CD8-positive, alpha-beta memory T cell (primary cell): ENCODE data around the gene WDR44. TPM values are rescaled to one million over a fixed set of nuclear protein-coding genes. Genes with fewer than 3 reads are reported as not detected.
A peak's percentile ranks its signal among the peaks of the same experiment; 100 is the strongest.
"Not testable (repeated sequence)": the region's sequence is repeated elsewhere in the genome, so short reads cannot be mapped to it uniquely, and the experiment has no call there.

Experiments
- CTCF ChIA-PET: fragments of 350-600 bp; sonication (Branson Sonifier 250); formaldehyde crosslinking; loops from one replicate; lab custom pipeline; 2021; ENCODE audit warnings: antibody characterized with exemption; lab: Charles Lee
- POLR2A ChIA-PET: fragments of 350-600 bp; sonication (Branson Sonifier 250); formaldehyde crosslinking; loops from one replicate; lab custom pipeline; 2021; ENCODE audit warnings: antibody characterized with exemption; lab: Charles Lee
- DNase-seq, 5 donors: peaks; one replicate each; pipeline versions ENCODE4 v3.0.0 to v3.0.0-alpha.2; 2020 to 2022; ENCODE audit warnings: mixed read lengths in 1 of 5
- H3K27ac ChIP-seq: one replicate; pipeline ENCODE4 v1.7.0; 2013; ENCODE audit warnings: low read depth, mild to moderate bottlenecking, low read length, moderate library complexity
- H3K27me3 ChIP-seq: 2 replicates; pipeline ENCODE4 v1.7.0; 2013; ENCODE audit warnings: low read length, mild to moderate bottlenecking; ENCODE audit not compliant: insufficient read depth, poor library complexity, severe bottlenecking
- H3K36me3 ChIP-seq: 2 replicates; pipeline ENCODE4 v1.7.0; 2013; ENCODE audit warnings: mild to moderate bottlenecking, low read length, moderate library complexity; ENCODE audit not compliant: insufficient read depth
- H3K4me1 ChIP-seq: 2 replicates; pipeline ENCODE4 v1.7.0; 2013; ENCODE audit warnings: mild to moderate bottlenecking, low read length, moderate library complexity; ENCODE audit not compliant: insufficient read depth
- H3K4me3 ChIP-seq: 2 replicates; pipeline ENCODE4 v1.7.0; 2013; ENCODE audit warnings: mild to moderate bottlenecking, low read length
- H3K9me3 ChIP-seq: 2 replicates; pipeline ENCODE4 v1.7.0; 2013; ENCODE audit warnings: mild to moderate bottlenecking, low read length
- H3K27ac Mint-ChIP-seq, 8 donors: one replicate each; pipeline ENCODE4 v1.8.0; 2020 to 2021; ENCODE audit warnings: mixed read lengths in 8 of 8, mild to moderate bottlenecking in 6 of 8, inconsistent platforms in 3 of 8, moderate library complexity in 3 of 8
- H3K27me3 Mint-ChIP-seq, 2 donors: one replicate each; pipeline ENCODE4 v1.8.0; 2020 to 2021; ENCODE audit warnings: mixed read lengths in 2 of 2, mild to moderate bottlenecking in 1 of 2, moderate library complexity in 1 of 2
- H3K36me3 Mint-ChIP-seq, 3 donors: one replicate each; pipeline ENCODE4 v1.8.0; 2020 to 2021; ENCODE audit warnings: mixed read lengths in 3 of 3, inconsistent platforms in 1 of 3, mild to moderate bottlenecking in 1 of 3
- H3K4me1 Mint-ChIP-seq, 3 donors: one replicate each; pipeline ENCODE4 v1.8.0; 2020 to 2021; ENCODE audit warnings: mixed read lengths in 3 of 3, inconsistent platforms in 1 of 3, mild to moderate bottlenecking in 1 of 3
- H3K4me3 Mint-ChIP-seq, 7 donors: one replicate each; pipeline ENCODE4 v1.8.0; 2020 to 2021; ENCODE audit warnings: mixed read lengths in 7 of 7, mild to moderate bottlenecking in 6 of 7, moderate library complexity in 4 of 7, inconsistent platforms in 2 of 7
- H3K9me3 Mint-ChIP-seq, 5 donors: one replicate each; pipeline ENCODE4 v1.8.0; 2020 to 2022; ENCODE audit warnings: mixed read lengths in 5 of 5, mild to moderate bottlenecking in 3 of 5, moderate library complexity in 2 of 5, inconsistent platforms in 1 of 5
- polyA plus RNA-seq: library from polyadenylated mRNA; unstranded; fragments of 300-500 nt; fragmentation: Illumina TruSeq; gene quantifications from one replicate; pipeline ENCODE4 v1.2.3, GENCODE V29; 2021
- total RNA-seq, 2 experiments: library from RNA; stranded (reverse); gene quantifications; one replicate each; pipeline ENCODE4 v1.2.3, GENCODE V29; 2021

WDR44 gene
- total RNA-seq = 10 to 100 TPM; 12.1 to 12.4 TPM
- 9.3 TPM for polyA plus RNA-seq

GRCh38 chrX:118345464-118346257 is at the start of gene WDR44:
Gene WDR44, plus strand, starts transcription at chrX:118346106. Its CDS starts 398 bp downstream, at chrX:118346504.
- ChIA-PET CTCF (no interaction called here), POLR2A (interaction anchor here (0.7 to 1.1 kb wide), 2 partner anchors 26 to 150 kb away, joined by 3 read pairs; partner anchors contain the start of gene DOCK11)
- no peaks in the 10 kb centered on the region for H3K9me3 Mint-ChIP-seq

GRCh38 chrX:118305827-118306226 is 40.1 kb upstream of the WDR44 start:
- H3K4me3 ChIP-seq, H3K27me3 ChIP-seq, POLR2A ChIA-PET, H3K4me1 ChIP-seq, H3K4me1 Mint-ChIP-seq, H3K27ac Mint-ChIP-seq, CTCF ChIA-PET, H3K9me3 ChIP-seq, H3K4me3 Mint-ChIP-seq, DNase-seq, H3K36me3 ChIP-seq, H3K27me3 Mint-ChIP-seq, H3K36me3 Mint-ChIP-seq, H3K27ac ChIP-seq: not testable (repeated sequence)
- H3K9me3 Mint-ChIP-seq = peaks cover 8 to 30% (median 26%) of the 10 kb centered on the region in 5 donors

More at GRCh38 chrX:118345464-118346257, at the start of gene WDR44:
- peaks cover 0 to 12% (median 0%) of the 10 kb centered on the region in 3 donors for H3K36me3 Mint-ChIP-seq
- peak within 1 kb of the TSS; percentile 96 to 99 (median 98) for H3K27ac Mint-ChIP-seq
- DNase-seq = peak; percentile 86 to 96 (median 92)
- H3K27me3 Mint-ChIP-seq = peaks cover 0 to 9% of the 10 kb centered on the region in 2 donors
- peak within 1 kb of the TSS; percentile 97 to 100 (median 99) for H3K4me3 Mint-ChIP-seq
- Histone ChIP-seq H3K36me3 (no peaks in the 10 kb centered on the region), H3K4me1 (peaks cover 25% of the 10 kb centered on the region), H3K27me3 (no peaks in the 10 kb centered on the region), H3K27ac (peak within 1 kb of the TSS; percentile 88), H3K4me3 (peak within 1 kb of the TSS; percentile 87), H3K9me3 (no peaks in the 10 kb centered on the region)
- peaks cover 32 to 45% (median 41%) of the 10 kb centered on the region in 3 donors for H3K4me1 Mint-ChIP-seq

DNA sequence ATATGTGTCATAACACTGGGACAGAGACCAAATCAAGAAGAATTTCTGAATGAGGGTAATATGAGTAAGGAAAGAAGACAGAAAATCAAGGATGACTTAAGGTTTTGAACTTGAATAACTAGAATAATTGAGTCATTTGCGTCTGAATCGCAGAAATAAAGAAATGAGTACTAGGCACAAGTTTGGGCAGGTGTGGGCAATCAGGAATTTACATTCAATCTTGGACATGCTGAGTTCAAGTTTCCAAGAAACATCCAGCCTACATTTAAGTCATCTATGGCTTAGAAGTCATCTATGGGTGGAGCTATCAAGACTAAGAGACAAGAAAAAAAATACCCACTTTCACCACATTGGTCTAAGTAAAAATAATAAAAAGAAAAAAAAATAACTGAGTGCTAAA is 30.4 kb upstream of the WDR44 start:
- no peak overlapping the region for H3K27ac ChIP-seq
- H3K9me3 Mint-ChIP-seq = peaks cover 0 to 2% (median 0%) of the 10 kb centered on the region in 5 donors
- ChIA-PET CTCF (no interaction called here), POLR2A (no interaction called here)
- no peak for DNase-seq
- peaks cover 6 to 23% of the 10 kb centered on the region in 2 donors for H3K27me3 Mint-ChIP-seq
- no peaks in the 10 kb centered on the region for H3K4me1 Mint-ChIP-seq
- no peaks in the 10 kb centered on the region for H3K4me1 ChIP-seq
- H3K4me3 ChIP-seq = no peak overlapping the region
- H3K27me3 ChIP-seq = no peaks in the 10 kb centered on the region
- H3K36me3 Mint-ChIP-seq = peaks cover 0 to 4% (median 0%) of the 10 kb centered on the region in 3 donors
- H3K9me3 ChIP-seq = no peaks in the 10 kb centered on the region
- H3K27ac Mint-ChIP-seq = no peak overlapping the region
- H3K36me3 ChIP-seq = no peaks in the 10 kb centered on the region
- no peak overlapping the region for H3K4me3 Mint-ChIP-seq

DNA sequence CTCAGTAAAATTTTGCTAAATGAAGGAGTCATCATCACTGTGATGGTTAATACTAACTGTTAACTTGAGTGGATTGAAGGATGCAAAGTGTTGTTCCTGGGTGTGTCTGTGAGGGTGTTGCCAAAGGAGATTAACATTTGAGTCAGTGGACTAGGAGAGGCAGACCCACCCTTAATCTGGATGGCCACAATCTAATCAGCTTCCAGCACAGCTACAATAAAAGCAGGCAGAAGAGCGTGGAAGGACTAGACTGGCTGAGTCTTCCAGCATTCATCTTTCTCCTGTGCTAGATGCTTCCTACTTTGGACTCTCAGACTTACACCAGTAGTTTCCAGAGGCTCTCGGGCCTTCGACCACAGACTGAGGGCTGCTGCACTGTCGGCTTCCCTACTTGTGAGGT is 21.3 kb upstream of the WDR44 start:
- Histone ChIP-seq H3K9me3 (no peaks in the 10 kb centered on the region), H3K4me3 (no peak overlapping the region), H3K27me3 (no peaks in the 10 kb centered on the region), H3K27ac (no peak overlapping the region), H3K36me3 (no peaks in the 10 kb centered on the region), H3K4me1 (no peaks in the 10 kb centered on the region)
- H3K36me3 Mint-ChIP-seq = no peaks in the 10 kb centered on the region
- H3K9me3 Mint-ChIP-seq = no peaks in the 10 kb centered on the region
- H3K4me1 Mint-ChIP-seq = no peaks in the 10 kb centered on the region
- no peak for DNase-seq
- H3K27me3 Mint-ChIP-seq = peaks cover 3% of the 10 kb centered on the region in 2 donors
- ChIA-PET POLR2A (no interaction called here), CTCF (no interaction called here)
- no peak overlapping the region for H3K27ac Mint-ChIP-seq
- no peak overlapping the region for H3K4me3 Mint-ChIP-seq

DNA sequence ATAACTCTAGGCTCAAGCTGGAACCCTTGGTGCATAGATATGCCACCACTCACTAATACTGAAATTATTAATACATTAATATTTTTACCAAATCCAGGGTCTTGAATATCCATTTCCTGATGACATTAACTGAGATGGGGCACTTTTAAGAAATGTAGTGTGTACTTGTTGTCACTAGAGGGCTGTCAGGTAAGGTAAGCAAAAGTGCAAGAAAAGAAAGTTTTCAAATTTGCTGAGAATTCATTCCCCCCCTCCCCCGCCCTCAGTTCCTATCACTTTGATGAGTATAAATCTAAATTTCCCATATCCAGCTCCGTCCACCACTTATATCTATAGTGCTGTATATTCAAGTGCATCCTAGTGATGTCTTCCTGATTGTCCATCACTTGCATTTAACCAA is 20.5 kb upstream of the WDR44 start:
- ChIA-PET CTCF (no interaction called here), POLR2A (no interaction called here)
- no peak overlapping the region for H3K4me3 ChIP-seq
- DNase-seq = no peak
- H3K27ac ChIP-seq = no peak overlapping the region
- Mint-ChIP-seq H3K9me3 (no peaks in the 10 kb centered on the region), H3K27me3 (peaks cover 0 to 6% of the 10 kb centered on the region in 2 donors), H3K4me3 (no peak overlapping the region), H3K4me1 (no peaks in the 10 kb centered on the region), H3K27ac (no peak overlapping the region), H3K36me3 (no peaks in the 10 kb centered on the region)
- H3K27me3 ChIP-seq = no peaks in the 10 kb centered on the region
- no peaks in the 10 kb centered on the region for H3K36me3 ChIP-seq
- H3K4me1 ChIP-seq = no peaks in the 10 kb centered on the region
- no peaks in the 10 kb centered on the region for H3K9me3 ChIP-seq

DNA sequence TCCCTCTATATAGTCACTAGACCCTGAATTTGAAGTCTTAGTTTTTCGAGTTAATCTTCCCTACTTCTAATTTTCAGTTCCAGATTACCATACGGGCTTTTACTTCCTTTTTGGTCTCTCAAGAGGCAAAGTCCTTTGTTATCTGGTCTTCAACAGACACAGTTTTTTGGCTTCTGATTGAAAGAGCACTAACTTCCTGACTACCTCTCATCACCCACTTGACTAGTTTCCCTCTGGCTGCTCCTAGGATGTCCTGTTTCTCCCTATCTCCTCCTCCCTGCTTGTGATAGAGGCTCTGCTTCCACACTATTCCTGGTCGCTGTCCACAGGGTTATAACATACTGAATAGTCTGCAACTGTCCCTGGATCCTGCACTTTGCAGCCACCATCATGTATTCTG is 16.7 kb upstream of the WDR44 start:
- H3K27me3 ChIP-seq = no peaks in the 10 kb centered on the region
- no peaks in the 10 kb centered on the region for H3K9me3 Mint-ChIP-seq
- H3K4me1 Mint-ChIP-seq = no peaks in the 10 kb centered on the region
- no peak overlapping the region for H3K27ac ChIP-seq
- no peak overlapping the region for H3K27ac Mint-ChIP-seq
- H3K4me3 ChIP-seq = no peak overlapping the region
- peaks cover 0 to 15% of the 10 kb centered on the region in 2 donors for H3K27me3 Mint-ChIP-seq
- no peaks in the 10 kb centered on the region for H3K4me1 ChIP-seq
- ChIA-PET POLR2A (no interaction called here), CTCF (no interaction called here)
- no peak overlapping the region for H3K4me3 Mint-ChIP-seq
- no peaks in the 10 kb centered on the region for H3K9me3 ChIP-seq
- H3K36me3 ChIP-seq = no peaks in the 10 kb centered on the region
- H3K36me3 Mint-ChIP-seq = no peaks in the 10 kb centered on the region
- DNase-seq = no peak

DNA sequence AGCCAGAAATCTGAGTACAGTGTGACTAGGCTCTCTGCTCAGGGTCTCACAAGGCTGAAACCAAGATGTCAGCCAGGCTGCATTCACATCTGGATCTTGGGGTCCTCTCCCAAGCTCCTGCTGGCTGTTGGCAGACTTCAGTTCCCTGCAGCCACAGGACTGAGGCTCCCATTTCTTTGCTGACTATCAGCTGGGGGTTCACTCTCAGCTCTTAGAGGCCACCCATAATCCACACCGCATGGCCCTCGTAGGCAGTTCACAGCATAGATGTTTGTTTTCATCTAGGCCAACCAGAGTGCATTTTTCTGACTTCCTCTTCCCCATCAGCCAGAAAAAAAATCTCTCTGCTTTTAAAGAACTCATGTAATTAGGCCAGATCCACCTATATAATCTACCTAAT is 8.2 kb upstream of the WDR44 start:
- no peak overlapping the region for H3K4me3 Mint-ChIP-seq
- no peak overlapping the region for H3K27ac Mint-ChIP-seq
- no peak for DNase-seq
- POLR2A ChIA-PET = no interaction called here
- no peak overlapping the region for H3K4me3 ChIP-seq
- CTCF ChIA-PET = no interaction called here
- no peaks in the 10 kb centered on the region for H3K36me3 ChIP-seq
- H3K4me1 Mint-ChIP-seq = no peaks in the 10 kb centered on the region
- no peaks in the 10 kb centered on the region for H3K27me3 ChIP-seq
- no peaks in the 10 kb centered on the region for H3K9me3 ChIP-seq
- H3K9me3 Mint-ChIP-seq = no peaks in the 10 kb centered on the region
- peaks cover 0 to 2% of the 10 kb centered on the region in 2 donors for H3K27me3 Mint-ChIP-seq
- no peak overlapping the region for H3K27ac ChIP-seq
- H3K4me1 ChIP-seq = no peaks in the 10 kb centered on the region
- no peaks in the 10 kb centered on the region for H3K36me3 Mint-ChIP-seq

- H3K4me1 ChIP-seq = no peaks in the 10 kb centered on the region
- Mint-ChIP-seq H3K9me3 (no peaks in the 10 kb centered on the region), H3K36me3 (no peaks in the 10 kb centered on the region), H3K27me3 (peaks cover 0 to 1% of the 10 kb centered on the region in 2 donors), H3K4me3 (no peak overlapping the region), H3K27ac (no peak overlapping the region), H3K4me1 (no peaks in the 10 kb centered on the region)
- no peaks in the 10 kb centered on the region for H3K36me3 ChIP-seq
- H3K27me3 ChIP-seq = no peaks in the 10 kb centered on the region
- POLR2A ChIA-PET = no interaction called here
- H3K27ac ChIP-seq = no peak overlapping the region
- H3K4me3 ChIP-seq = no peak overlapping the region
- CTCF ChIA-PET = no interaction called here
- no peaks in the 10 kb centered on the region for H3K9me3 ChIP-seq
- DNase-seq = no peak
These were observed 7.0 kb upstream of the WDR44 start for GRCh38 chrX:118338930-118339329.
